HEK293 (cell line): ENCODE results near the gene C22orf39.

Experiments used
- CTCF ChIA-PET: fragments of 350-600 bp; formaldehyde crosslinking; extraction: SDS; loops from one replicate; lab custom pipeline; 2021; ENCODE audit warnings: antibody characterized with exemption; lab: Yijun Ruan, JAX
- POLR2A ChIA-PET: fragments of 300-600 bp; formaldehyde crosslinking; extraction: SDS; loops from one replicate; lab custom pipeline; 2020; ENCODE audit warnings: antibody characterized with exemption, inconsistent platforms; lab: Yijun Ruan, JAX
- H3K27ac ChIP-seq: fragments of 200-500 bp; sonication (Bioruptor generic); 2 replicates; pipeline ENCODE4 v1.5.1; 2014; ENCODE audit warnings: low read depth, low read length, control low read depth, inconsistent platforms; ENCODE audit errors: extremely low read depth
- H3K36me3 ChIP-seq, 2 experiments: fragments of 200-500 bp in 1 of 2; sonication (Bioruptor generic) in 1 of 2; 1 replicate in 1 of 2; 2 replicates in 1 of 2; pipeline ENCODE4 v1.5.1; 2014 to 2017; ENCODE audit warnings: inconsistent platforms in 2 of 2, low read length in 2 of 2; ENCODE audit not compliant: control insufficient read depth in 2 of 2, insufficient read depth in 1 of 2
- H3K4me1 ChIP-seq: fragments of 200-500 bp; sonication (Bioruptor generic); 2 replicates; pipeline ENCODE4 v1.5.1; 2014; ENCODE audit warnings: mild to moderate bottlenecking, low read length, inconsistent platforms; ENCODE audit not compliant: control insufficient read depth, insufficient read depth
- H3K4me3 ChIP-seq: 2 replicates; pipeline ENCODE4 v1.5.1; 2011; ENCODE audit warnings: low read depth, mild to moderate bottlenecking, control low read depth, low read length, moderate library complexity
- H3K9me3 ChIP-seq: fragments of 200-500 bp; sonication (Bioruptor generic); 2 replicates; pipeline ENCODE4 v1.5.1; 2014; ENCODE audit warnings: low read depth, low read length, inconsistent platforms; ENCODE audit not compliant: control insufficient read depth, insufficient read depth
- GLI4 ChIP-seq: fragments of 450-650 bp; formaldehyde crosslinking; IDR thresholded peaks from 2 replicates; pipeline ENCODE4 v1.5.1; 2016; ENCODE audit warnings: missing biosample characterization, missing genetic modification characterization
- GLIS1 ChIP-seq: fragments of 450-650 bp; formaldehyde crosslinking; IDR thresholded peaks from 2 replicates; pipeline ENCODE4 v1.5.1; 2016; ENCODE audit warnings: missing biosample characterization, missing genetic modification characterization
- IKZF3 ChIP-seq: fragments of 450-650 bp; IDR thresholded peaks from 2 replicates; pipeline ENCODE4 v1.5.0; 2018; ENCODE audit warnings: missing biosample characterization, mild to moderate bottlenecking, missing genetic modification characterization, moderate library complexity
- KLF1 ChIP-seq: fragments of 450-650 bp; formaldehyde crosslinking; IDR thresholded peaks from 2 replicates; pipeline ENCODE4 v1.5.1; 2016; ENCODE audit warnings: missing biosample characterization, missing genetic modification characterization
- PATZ1 ChIP-seq: fragments of 450-650 bp; formaldehyde crosslinking; IDR thresholded peaks from 2 replicates; pipeline ENCODE4 v1.5.1; 2016; ENCODE audit warnings: missing biosample characterization, missing genetic modification characterization
- RBAK ChIP-seq: fragments of 450-650 bp; formaldehyde crosslinking; IDR thresholded peaks from 2 replicates; pipeline ENCODE4 v1.5.1; 2016; ENCODE audit warnings: missing biosample characterization, missing genetic modification characterization
- SALL2 ChIP-seq: fragments of 450-650 bp; formaldehyde crosslinking; IDR thresholded peaks from 2 replicates; pipeline ENCODE4 v1.5.0; 2017; ENCODE audit warnings: missing biosample characterization, mild to moderate bottlenecking, missing genetic modification characterization, borderline replicate concordance
- SP7 ChIP-seq: fragments of 450-650 bp; formaldehyde crosslinking; IDR thresholded peaks from 2 replicates; pipeline ENCODE4 v1.5.1; 2016; ENCODE audit warnings: missing biosample characterization, missing genetic modification characterization
- WT1 ChIP-seq: fragments of 450-650 bp; formaldehyde crosslinking; IDR thresholded peaks from 2 replicates; pipeline ENCODE4 v1.5.1; 2016; ENCODE audit warnings: missing biosample characterization, missing genetic modification characterization
- ZBTB6 ChIP-seq: fragments of 450-650 bp; formaldehyde crosslinking; IDR thresholded peaks from 2 replicates; pipeline ENCODE4 v1.5.1; 2017; ENCODE audit warnings: missing biosample characterization, missing genetic modification characterization
- ZBTB8A ChIP-seq: fragments of 450-650 bp; formaldehyde crosslinking; IDR thresholded peaks from 2 replicates; pipeline ENCODE4 v1.5.1; 2016; ENCODE audit warnings: missing biosample characterization, missing genetic modification characterization
- ZFP37 ChIP-seq: fragments of 450-650 bp; formaldehyde crosslinking; IDR thresholded peaks from 2 replicates; pipeline ENCODE4 v1.5.1; 2016; ENCODE audit warnings: missing biosample characterization, missing genetic modification characterization
- ZNF133 ChIP-seq: fragments of 450-650 bp; formaldehyde crosslinking; IDR thresholded peaks from 2 replicates; pipeline ENCODE4 v1.5.1; 2016; ENCODE audit warnings: missing biosample characterization, missing genetic modification characterization
- ZNF202 ChIP-seq: fragments of 450-650 bp; formaldehyde crosslinking; IDR thresholded peaks from 2 replicates; pipeline ENCODE4 v1.5.1; 2016; ENCODE audit warnings: missing biosample characterization, missing genetic modification characterization, borderline replicate concordance
- ZNF223 ChIP-seq: fragments of 450-650 bp; formaldehyde crosslinking; IDR thresholded peaks from 2 replicates; pipeline ENCODE4 v1.5.1; 2016; ENCODE audit warnings: missing biosample characterization, missing genetic modification characterization
- ZNF394 ChIP-seq: fragments of 450-650 bp; formaldehyde crosslinking; IDR thresholded peaks from 2 replicates; pipeline ENCODE4 v1.5.1; 2016; ENCODE audit warnings: missing biosample characterization, missing genetic modification characterization, mild to moderate bottlenecking, moderate library complexity, borderline replicate concordance
- ZNF449 ChIP-seq: fragments of 450-650 bp; formaldehyde crosslinking; IDR thresholded peaks from 2 replicates; pipeline ENCODE4 v1.5.1; 2017; ENCODE audit warnings: missing biosample characterization, mild to moderate bottlenecking, missing genetic modification characterization, moderate library complexity
- ZNF560 ChIP-seq: fragments of 450-650 bp; formaldehyde crosslinking; IDR thresholded peaks from 2 replicates; pipeline ENCODE4 v1.5.1; 2017; ENCODE audit warnings: missing biosample characterization, missing genetic modification characterization, borderline replicate concordance
- ZNF561 ChIP-seq: fragments of 450-650 bp; IDR thresholded peaks from 2 replicates; pipeline ENCODE4 v1.5.1; 2018; ENCODE audit warnings: missing biosample characterization, missing genetic modification characterization, borderline replicate concordance
- ZNF664 ChIP-seq: fragments of 450-650 bp; formaldehyde crosslinking; IDR thresholded peaks from 2 replicates; pipeline ENCODE4 v1.5.1; 2016; ENCODE audit warnings: missing biosample characterization, missing genetic modification characterization
- ZNF692 ChIP-seq: fragments of 450-650 bp; formaldehyde crosslinking; IDR thresholded peaks from 2 replicates; pipeline ENCODE4 v1.5.1; 2016; ENCODE audit warnings: missing biosample characterization, missing genetic modification characterization
- ZNF747 ChIP-seq: fragments of 450-650 bp; formaldehyde crosslinking; IDR thresholded peaks from 2 replicates; pipeline ENCODE4 v1.5.1; 2016; ENCODE audit warnings: missing biosample characterization, missing genetic modification characterization
- ZNF792 ChIP-seq: fragments of 450-650 bp; formaldehyde crosslinking; IDR thresholded peaks from 2 replicates; pipeline ENCODE4 v1.5.1; 2016; ENCODE audit warnings: missing biosample characterization, missing genetic modification characterization
- ZSCAN30 ChIP-seq: fragments of 450-650 bp; IDR thresholded peaks from 2 replicates; pipeline ENCODE4 v1.5.1; 2018; ENCODE audit warnings: missing biosample characterization, mild to moderate bottlenecking, missing genetic modification characterization, moderate library complexity
- ZXDB ChIP-seq: fragments of 450-650 bp; formaldehyde crosslinking; IDR thresholded peaks from 2 replicates; pipeline ENCODE4 v1.5.1; 2016; ENCODE audit warnings: missing biosample characterization, missing genetic modification characterization

Gene C22orf39

GRCh38 chr22:19411690-19412045 lies 35.8 kb downstream of the C22orf39 start (continued):
- TF ChIP-seq ZNF449 (no peak), ZNF560 (tag by site-specific recombination) (no peak), ZNF792 (tag by site-specific recombination) (no peak)

GRCh38 chr22:19410941-19411689 lies 36.4 kb downstream of the C22orf39 start:
- H3K27ac ChIP-seq, result no peak overlapping the region
- no peaks in the 10 kb centered on the region for H3K9me3 ChIP-seq
- ChIA-PET POLR2A (interaction anchor here (1.1 kb wide), 1 partner anchor 34 kb away, joined by 3 read pairs; no protein-coding TSS in a partner anchor), CTCF (no interaction called here)
- H3K4me3 ChIP-seq, result no peak overlapping the region
- no peak for TF ChIP-seq ZNF223 (tag by site-specific recombination)
- no peak for TF ChIP-seq ZBTB6
- TF ChIP-seq KLF1 (tag by site-specific recombination), result no peak
- no peak for TF ChIP-seq ZFP37 (tag by site-specific recombination)
- H3K4me1 ChIP-seq, result peaks cover 12% of the 10 kb centered on the region
- H3K36me3 ChIP-seq, result peaks cover 3 to 57% of the 10 kb centered on the region in 2 experiments; a peak in 2 of 3 replicates

- Histone ChIP-seq H3K9me3 (no peaks in the 10 kb centered on the region), H3K4me1 (peaks cover 12% of the 10 kb centered on the region), H3K36me3 (peaks cover 3 to 78% of the 10 kb centered on the region in 2 experiments; a peak in 2 of 3 replicates), H3K27ac (no peak overlapping the region), H3K4me3 (no peak overlapping the region)
- ChIA-PET CTCF (interaction anchor here (0.8 kb wide), 2 partner anchors 50 to 223 kb away, joined by 3 read pairs; no protein-coding TSS in a partner anchor), POLR2A (no interaction called here)
- TF ChIP-seq ZNF202 (tag by site-specific recombination), result no peak
- peak; percentile 67 for TF ChIP-seq IKZF3 (tag by site-specific recombination)
- 0 out of 2 replicates have a peak, but pooled peaks have one; percentile 21 for TF ChIP-seq ZSCAN30
- TF ChIP-seq ZNF561 (tag by site-specific recombination), result no peak
- no peak for TF ChIP-seq SALL2 (tag by site-specific recombination)
- TF ChIP-seq ZBTB8A (tag by site-specific recombination), result peak; percentile 42
- TF ChIP-seq WT1 (tag by site-specific recombination), result peak; percentile 91
- TF ChIP-seq ZNF664 (tag by site-specific recombination), result no peak
- TF ChIP-seq ZNF133 (tag by site-specific recombination), result no peak
- TF ChIP-seq GLI4 (tag by site-specific recombination), result no peak
- no peak for TF ChIP-seq ZNF747 (tag by site-specific recombination)
- no peak for TF ChIP-seq RBAK
- 0 out of 2 replicates have a peak, but pooled peaks have one; percentile 28 for TF ChIP-seq SP7 (tag by site-specific recombination)
- TF ChIP-seq PATZ1 (tag by site-specific recombination), result no peak
- 0 out of 2 replicates have a peak, but pooled peaks have one; percentile 48 for TF ChIP-seq ZXDB (tag by site-specific recombination)
- peak; percentile 34; the same call in 1 of the 2 replicates for TF ChIP-seq GLIS1 (tag by site-specific recombination)
- no peak for TF ChIP-seq ZNF394 (tag by site-specific recombination)
- TF ChIP-seq ZNF692 (tag by site-specific recombination), result 0 out of 2 replicates have a peak, but pooled peaks have one; percentile 16
- TF ChIP-seq KLF1 (tag by site-specific recombination), result peak; percentile 43
Observed at GRCh38 chr22:19407649-19408606, 39.6 kb downstream of the C22orf39 start.
